Posterior vena cava (tissue), 2 donors: Measurements from ENCODE around the gene PRM2. TPM values are rescaled to one million over a fixed set of nuclear protein-coding genes. Genes with fewer than 3 reads are reported as not detected.

Experiments used
- DNase-seq: peaks from one replicate; pipeline ENCODE4 v3.0.0-alpha.2; 2020; ENCODE audit warnings: low spot score
- intact Hi-C, 2 donors: fragments of 100-400 bp; cut with DNase I; formaldehyde crosslinking; loops; one replicate each; pipeline versions ENCODE4 v1.14.1 to v1.14.2; 2022 to 2023
- total RNA-seq, 2 donors: library from RNA; stranded (reverse); fragmentation: NEBNext Ultra II Directional; extraction: Animal tissue kit (Norgen Biotek cat#: 25700); gene quantifications; one replicate each; pipeline ENCODE4 v1.2.1, GENCODE V29; 2021
- donor health status: DM: yes; HTN: yes; CAD: no.
- donor health status: DM: yes; HTN: yes; CAD: no.

The PRM2 gene
- total RNA-seq, 2 donors from 2014 or later, result not detected

GRCh38 chr16:11268921-11269375, 7.3 kb downstream of the PRM2 start, which contains the start of gene TNP2:
TSS of gene TNP2 (minus strand) at chr16:11269325. CDS start at chr16:11269262, 63 bp downstream.
- intact Hi-C loops, result loop anchor here (2.0 to 10.0 kb wide), 2 partner anchors 22 to 76 kb away; partner anchors contain the start of gene RMI2 (in 1 of the 2)
- no peak for DNase-seq

GRCh38 chr16:11265124-11265523, 11.2 kb downstream of the PRM2 start:
- no peak for DNase-seq
- intact Hi-C loops, result loop anchor here in 1 of 2 donors (10.0 kb wide), 1 partner anchor 80 kb away; the partner anchor contains the start of gene RMI2

- intact Hi-C loops, result loop anchor here (5.0 to 10.0 kb wide), 2 partner anchors 63 to 81 kb away; partner anchors contain the start of gene RMI2 (in 1 of the 2)
- DNase-seq, result no peak
These were observed 12.0 kb downstream of the PRM2 start for GRCh38 chr16:11264155-11264832.

- intact Hi-C loops, result loop anchor here (5.0 to 10.0 kb wide), 2 partner anchors 64 to 81 kb away; partner anchors contain the start of gene RMI2 (in 1 of the 2)
- no peak for DNase-seq
These were observed 12.5 kb downstream of the PRM2 start for GRCh38 chr16:11263737-11264136.

GRCh38 chr16:11262915-11263314, 13.4 kb downstream of the PRM2 start:
- DNase-seq, result no peak
- intact Hi-C loops, result loop anchor here (5.0 to 10.0 kb wide), 2 partner anchors 64 to 82 kb away; partner anchors contain the start of gene RMI2 (in 1 of the 2)

- intact Hi-C loops, result loop anchor here (5.0 to 10.0 kb wide), 2 partner anchors 67 to 84 kb away; partner anchors contain the start of gene RMI2 (in 1 of the 2)
- DNase-seq, result no peak
These were observed 15.7 kb downstream of the PRM2 start for GRCh38 chr16:11260596-11260966.

- intact Hi-C loops, result loop anchor here (5.0 to 10.0 kb wide), 4 partner anchors 67 to 155 kb away; partner anchors contain the start of gene RMI2 (in 1 of the 2)
- no peak for DNase-seq
These were observed 16.4 kb downstream of the PRM2 start for GRCh38 chr16:11259655-11260595.

GRCh38 chr16:11258553-11259492, 17.5 kb downstream of the PRM2 start:
- DNase-seq, result no peak
- intact Hi-C loops, result loop anchor here (10.0 kb wide), 2 partner anchors 144 to 154 kb away; no protein-coding TSS in a partner anchor

- DNase-seq, result peak; percentile 91
- intact Hi-C loops, result loop anchor here (10.0 kb wide), 2 partner anchors 143 to 153 kb away; no protein-coding TSS in a partner anchor
These were observed 18.9 kb downstream of the PRM2 start for GRCh38 chr16:11257131-11257938.

- intact Hi-C loops, result loop anchor here (10.0 kb wide), 2 partner anchors 142 to 152 kb away; no protein-coding TSS in a partner anchor
- DNase-seq, result peak; percentile 88
These were observed 19.6 kb downstream of the PRM2 start for GRCh38 chr16:11256661-11257130.

GRCh38 chr16:11255737-11256660, 20.3 kb downstream of the PRM2 start, which contains the start of gene SOCS1:
TSS of gene SOCS1 (minus strand) at chr16:11256204. CDS start at chr16:11255478, 726 bp downstream.
- peak; percentile 95 for DNase-seq
- intact Hi-C loops, result loop anchor here (2.0 to 10.0 kb wide), 3 partner anchors 141 to 285 kb away; no protein-coding TSS in a partner anchor

GRCh38 chr16:11254913-11255736, 21.2 kb downstream of the PRM2 start:
- DNase-seq, result peak; percentile 85
- intact Hi-C loops, result loop anchor here (2.0 to 10.0 kb wide), 3 partner anchors 140 to 284 kb away; no protein-coding TSS in a partner anchor

GRCh38 chr16:11253995-11254912, 22.0 kb downstream of the PRM2 start:
- intact Hi-C loops, result loop anchor here (2.0 to 10.0 kb wide), 4 partner anchors 139 to 283 kb away; no protein-coding TSS in a partner anchor
- no peak for DNase-seq
